HEK293 (cell line): ENCODE measurements around the gene ARMC12.
A peak's percentile ranks its signal among the peaks of the same experiment; 100 is the strongest.

ENCODE experiments used
- CTCF ChIA-PET: fragments of 350-600 bp; formaldehyde crosslinking; extraction: SDS; loops from one replicate; lab custom pipeline; 2021; ENCODE audit warnings: antibody characterized with exemption; lab: Yijun Ruan, JAX
- POLR2A ChIA-PET: fragments of 300-600 bp; formaldehyde crosslinking; extraction: SDS; loops from one replicate; lab custom pipeline; 2020; ENCODE audit warnings: antibody characterized with exemption, inconsistent platforms; lab: Yijun Ruan, JAX
- H3K27ac ChIP-seq: fragments of 200-500 bp; sonication (Bioruptor generic); 2 replicates; pipeline ENCODE4 v1.5.1; 2014; ENCODE audit warnings: low read depth, low read length, control low read depth, inconsistent platforms; ENCODE audit errors: extremely low read depth
- H3K36me3 ChIP-seq, 2 experiments: fragments of 200-500 bp in 1 of 2; sonication (Bioruptor generic) in 1 of 2; 1 replicate in 1 of 2; 2 replicates in 1 of 2; pipeline ENCODE4 v1.5.1; 2014 to 2017; ENCODE audit warnings: inconsistent platforms in 2 of 2, low read length in 2 of 2; ENCODE audit not compliant: control insufficient read depth in 2 of 2, insufficient read depth in 1 of 2
- H3K4me1 ChIP-seq: fragments of 200-500 bp; sonication (Bioruptor generic); 2 replicates; pipeline ENCODE4 v1.5.1; 2014; ENCODE audit warnings: mild to moderate bottlenecking, low read length, inconsistent platforms; ENCODE audit not compliant: control insufficient read depth, insufficient read depth
- H3K4me3 ChIP-seq: 2 replicates; pipeline ENCODE4 v1.5.1; 2011; ENCODE audit warnings: low read depth, mild to moderate bottlenecking, control low read depth, low read length, moderate library complexity
- H3K9me3 ChIP-seq: fragments of 200-500 bp; sonication (Bioruptor generic); 2 replicates; pipeline ENCODE4 v1.5.1; 2014; ENCODE audit warnings: low read depth, low read length, inconsistent platforms; ENCODE audit not compliant: control insufficient read depth, insufficient read depth
- CTCF ChIP-seq: fragments of 450-650 bp; formaldehyde crosslinking; IDR thresholded peaks from 2 replicates; pipeline ENCODE4 v1.5.1; 2016; ENCODE audit warnings: missing biosample characterization, missing genetic modification characterization
- FEZF1 ChIP-seq: fragments of 450-650 bp; formaldehyde crosslinking; IDR thresholded peaks from 2 replicates; pipeline ENCODE4 v1.5.1; 2016; ENCODE audit warnings: missing biosample characterization, missing genetic modification characterization
- HOXD13 ChIP-seq: sonication (generic); formaldehyde crosslinking; IDR thresholded peaks from 2 replicates; pipeline ENCODE4 v1.8.0; 2022; ENCODE audit warnings: missing genetic modification reagents, borderline replicate concordance
- IKZF3 ChIP-seq: fragments of 450-650 bp; IDR thresholded peaks from 2 replicates; pipeline ENCODE4 v1.5.0; 2018; ENCODE audit warnings: missing biosample characterization, mild to moderate bottlenecking, missing genetic modification characterization, moderate library complexity
- OSR2 ChIP-seq: fragments of 450-650 bp; formaldehyde crosslinking; IDR thresholded peaks from 2 replicates; pipeline ENCODE4 v1.5.1; 2016; ENCODE audit warnings: missing biosample characterization, missing genetic modification characterization
- ZBTB11 ChIP-seq: fragments of 450-650 bp; formaldehyde crosslinking; conservative IDR thresholded peaks from 2 replicates; pipeline ENCODE4 v1.5.1; 2016; ENCODE audit warnings: low read depth, missing biosample characterization, missing genetic modification characterization
- ZBTB49 ChIP-seq: fragments of 450-650 bp; formaldehyde crosslinking; IDR thresholded peaks from 2 replicates; pipeline ENCODE4 v1.5.1; 2016; ENCODE audit warnings: missing biosample characterization, missing genetic modification characterization, low read depth
- ZFHX2 ChIP-seq: fragments of 450-650 bp; formaldehyde crosslinking; conservative IDR thresholded peaks from 2 replicates; pipeline ENCODE4 v1.5.1; 2016; ENCODE audit warnings: missing biosample characterization, missing genetic modification characterization
- ZFP37 ChIP-seq: fragments of 450-650 bp; formaldehyde crosslinking; IDR thresholded peaks from 2 replicates; pipeline ENCODE4 v1.5.1; 2016; ENCODE audit warnings: missing biosample characterization, missing genetic modification characterization
- ZNF121 ChIP-seq: fragments of 450-650 bp; formaldehyde crosslinking; IDR thresholded peaks from 2 replicates; pipeline ENCODE4 v1.5.1; 2016; ENCODE audit warnings: missing biosample characterization, missing genetic modification characterization
- ZNF132 ChIP-seq: fragments of 450-650 bp; formaldehyde crosslinking; IDR thresholded peaks from 2 replicates; pipeline ENCODE4 v1.5.1; 2017; ENCODE audit warnings: missing biosample characterization, missing genetic modification characterization, borderline replicate concordance
- ZNF248 ChIP-seq: fragments of 450-650 bp; formaldehyde crosslinking; IDR thresholded peaks from 2 replicates; pipeline ENCODE4 v1.5.1; 2017; ENCODE audit warnings: missing biosample characterization, missing genetic modification characterization
- ZNF266 ChIP-seq: fragments of 450-650 bp; formaldehyde crosslinking; IDR thresholded peaks from 2 replicates; pipeline ENCODE4 v1.5.1; 2016; ENCODE audit warnings: missing biosample characterization, missing genetic modification characterization, low read depth
- ZNF488 ChIP-seq: fragments of 450-650 bp; formaldehyde crosslinking; IDR thresholded peaks from 2 replicates; pipeline ENCODE4 v1.5.1; 2016; ENCODE audit warnings: missing biosample characterization, missing genetic modification characterization
- ZNF510 ChIP-seq: fragments of 450-650 bp; formaldehyde crosslinking; IDR thresholded peaks from 2 replicates; pipeline ENCODE4 v1.5.1; 2018; ENCODE audit warnings: mild to moderate bottlenecking, missing genetic modification characterization, missing biosample characterization; ENCODE audit not compliant: insufficient replicate concordance
- ZNF558 ChIP-seq: fragments of 450-650 bp; formaldehyde crosslinking; IDR thresholded peaks from 2 replicates; pipeline ENCODE4 v1.5.1; 2016; ENCODE audit warnings: missing biosample characterization, missing genetic modification characterization
- ZNF664 ChIP-seq: fragments of 450-650 bp; formaldehyde crosslinking; IDR thresholded peaks from 2 replicates; pipeline ENCODE4 v1.5.1; 2016; ENCODE audit warnings: missing biosample characterization, missing genetic modification characterization
- ZNF692 ChIP-seq: fragments of 450-650 bp; formaldehyde crosslinking; IDR thresholded peaks from 2 replicates; pipeline ENCODE4 v1.5.1; 2016; ENCODE audit warnings: missing biosample characterization, missing genetic modification characterization
- ZNF837 ChIP-seq: fragments of 450-650 bp; formaldehyde crosslinking; IDR thresholded peaks from 2 replicates; pipeline ENCODE4 v1.5.1; 2016; ENCODE audit warnings: missing biosample characterization, missing genetic modification characterization
- ZSCAN16 ChIP-seq: fragments of 450-650 bp; formaldehyde crosslinking; IDR thresholded peaks from 2 replicates; pipeline ENCODE4 v1.5.1; 2016; ENCODE audit warnings: missing biosample characterization, missing genetic modification characterization
- ZSCAN30 ChIP-seq: fragments of 450-650 bp; IDR thresholded peaks from 2 replicates; pipeline ENCODE4 v1.5.1; 2018; ENCODE audit warnings: missing biosample characterization, mild to moderate bottlenecking, missing genetic modification characterization, moderate library complexity

ARMC12 gene

GRCh38 chr6:35755278-35755924, 18.6 kb downstream of the ARMC12 start (continued):
- TF ChIP-seq ZNF692 (tag by site-specific recombination): no peak
- TF ChIP-seq, all 188 proteins: peak for 0

GRCh38 chr6:35757456-35758123, 20.8 kb downstream of the ARMC12 start:
- Histone ChIP-seq H3K9me3 (no peaks in the 10 kb centered on the region), H3K36me3 (no peaks in the 10 kb centered on the region)
- POLR2A ChIA-PET: no interaction called here
- CTCF ChIA-PET: interaction anchor here (0.6 to 1.2 kb wide), 14 partner anchors 9 to 245 kb away, joined by 3 to 13 read pairs (median 4); partner anchors contain the start of gene TULP1
- TF ChIP-seq ZNF266 (tag by site-specific recombination): no peak
- 0 out of 2 replicates have a peak, but pooled peaks have one; percentile 11 for TF ChIP-seq CTCF (tag by site-specific recombination)
- TF ChIP-seq, all 188 proteins: peak for 1
- Histone ChIP-seq H3K27ac (no peak overlapping the region), H3K4me3 (no peak overlapping the region), H3K4me1 (no peaks in the 10 kb centered on the region)

- POLR2A ChIA-PET: no interaction called here
- TF ChIP-seq ZNF558 (tag by site-specific recombination): no peak
- no peak for TF ChIP-seq ZNF510 (tag by site-specific recombination)
- no peak for TF ChIP-seq ZSCAN30 (tag by site-specific recombination)
- no peak for TF ChIP-seq ZBTB49 (tag by site-specific recombination)
- no peak for TF ChIP-seq ZNF664 (tag by site-specific recombination)
- no peak for TF ChIP-seq ZFP37 (tag by site-specific recombination)
- TF ChIP-seq ZNF132 (tag by site-specific recombination): no peak
- TF ChIP-seq FEZF1: no peak
- no peak for TF ChIP-seq ZFHX2 (tag by site-specific recombination)
- TF ChIP-seq ZNF488 (tag by site-specific recombination): no peak
- no peak for TF ChIP-seq IKZF3 (tag by site-specific recombination)
- TF ChIP-seq ZNF837 (tag by site-specific recombination): no peak
- no peak for TF ChIP-seq ZNF121 (tag by site-specific recombination)
- no peak for TF ChIP-seq ZNF248 (tag by site-specific recombination)
- no peak for TF ChIP-seq ZBTB11 (tag by site-specific recombination)
- no peak for TF ChIP-seq ZSCAN16 (tag by site-specific recombination)
- no peak for TF ChIP-seq OSR2 (tag by site-specific recombination)
- TF ChIP-seq HOXD13 (CRISPR knock-in tag): no peak
Observed at GRCh38 chr6:35759426-35759825, 22.6 kb downstream of the ARMC12 start.

More at GRCh38 chr6:35759426-35759825, 22.6 kb downstream of the ARMC12 start:
- CTCF ChIA-PET: interaction anchor here (1.8 kb wide), 1 partner anchor 23 kb away, joined by 7 read pairs; the partner anchor contains the start of gene ARMC12
- Histone ChIP-seq H3K9me3 (no peaks in the 10 kb centered on the region), H3K4me3 (no peak overlapping the region), H3K27ac (no peak overlapping the region), H3K36me3 (no peaks in the 10 kb centered on the region), H3K4me1 (no peaks in the 10 kb centered on the region)
